Neuronal stem cell (in vitro differentiated cells): ENCODE data around the gene MOBP.

Experiments
- DNase-seq: peaks from one replicate; pipeline ENCODE4 v3.0.0-alpha.2; 2013; ENCODE audit warnings: low spot score
- H2AFZ ChIP-seq: one replicate; pipeline ENCODE4 v1.6.1; 2013; ENCODE audit warnings: mild to moderate bottlenecking, low read length, inconsistent platforms
- H2AK5ac ChIP-seq: 2 replicates; pipeline ENCODE4 v1.6.1; 2013; ENCODE audit warnings: low read depth, mild to moderate bottlenecking, inconsistent platforms, low read length, moderate library complexity, mixed read lengths
- H2BK120ac ChIP-seq: 2 replicates; pipeline ENCODE4 v1.6.1; 2013; ENCODE audit warnings: low read depth, mild to moderate bottlenecking, inconsistent platforms, low read length, moderate library complexity, mixed read lengths
- H2BK12ac ChIP-seq: one replicate; pipeline ENCODE4 v1.6.1; 2013; ENCODE audit warnings: low read length, inconsistent platforms
- H2BK15ac ChIP-seq: 2 replicates; pipeline ENCODE4 v1.6.1; 2013; ENCODE audit warnings: mild to moderate bottlenecking, low read length, inconsistent platforms, mixed read lengths
- H2BK5ac ChIP-seq: one replicate; pipeline ENCODE4 v1.6.1; 2013; ENCODE audit warnings: inconsistent platforms, mild to moderate bottlenecking, low read length, moderate library complexity
- H3K14ac ChIP-seq: one replicate; pipeline ENCODE4 v1.6.1; 2013; ENCODE audit warnings: low read length, inconsistent platforms
- H3K18ac ChIP-seq: 2 replicates; pipeline ENCODE4 v1.6.1; 2013; ENCODE audit warnings: low read length, inconsistent platforms
- H3K23ac ChIP-seq: 2 replicates; pipeline ENCODE4 v1.6.1; 2013; ENCODE audit warnings: low read depth, mild to moderate bottlenecking, mixed read lengths, low read length, inconsistent platforms; ENCODE audit not compliant: poor library complexity
- H3K27ac ChIP-seq: replicated peaks from 3 replicates; pipeline ENCODE4 v1.5.1; 2013; ENCODE audit warnings: low read length, inconsistent platforms
- H3K27me3 ChIP-seq, 3 experiments: 2 replicates each; pipeline ENCODE4 v1.6.1; 2013; ENCODE audit warnings: low read length in 3 of 3, mild to moderate bottlenecking in 2 of 3, inconsistent platforms in 1 of 3, low read depth in 1 of 3, mixed read lengths in 1 of 3, moderate library complexity in 1 of 3; ENCODE audit not compliant: control insufficient read depth in 3 of 3, insufficient read depth in 3 of 3
- H3K36me3 ChIP-seq, 2 donors: replicated peaks in 1 of 2; 2 replicates each; pipeline ENCODE4 v1.6.1; 2013; ENCODE audit warnings: low read length in 2 of 2; ENCODE audit not compliant: control insufficient read depth in 2 of 2, insufficient read depth in 2 of 2
- H3K4ac ChIP-seq: 2 replicates; pipeline ENCODE4 v1.6.1; 2013; ENCODE audit warnings: inconsistent platforms, mild to moderate bottlenecking, low read length, moderate library complexity
- H3K4me1 ChIP-seq, 2 donors: 1 replicate in 1 of 2; 2 replicates in 1 of 2; pipeline ENCODE4 v1.6.1; 2013; ENCODE audit warnings: low read length in 2 of 2, low read depth in 1 of 2; ENCODE audit not compliant: control insufficient read depth in 2 of 2, insufficient read depth in 1 of 2
- H3K4me2 ChIP-seq: one replicate; pipeline ENCODE4 v1.6.1; 2013; ENCODE audit warnings: mild to moderate bottlenecking, low read length, inconsistent platforms; ENCODE audit not compliant: insufficient read depth, poor library complexity, severe bottlenecking
- H3K4me3 ChIP-seq, 2 donors: 2 replicates each; pipeline ENCODE4 v1.5.1; 2013; ENCODE audit warnings: low read length in 2 of 2, mild to moderate bottlenecking in 2 of 2, inconsistent platforms in 1 of 2, moderate library complexity in 1 of 2
- H3K79me1 ChIP-seq: one replicate; pipeline ENCODE4 v1.6.1; 2013; ENCODE audit warnings: low read depth, mild to moderate bottlenecking, inconsistent platforms, low read length, moderate library complexity
- H3K9ac ChIP-seq: one replicate; pipeline ENCODE4 v1.6.1; 2013; ENCODE audit warnings: mild to moderate bottlenecking, low read depth, low read length, inconsistent platforms; ENCODE audit not compliant: poor library complexity
- H3K9me3 ChIP-seq, 2 donors: replicated peaks in 1 of 2; 2 replicates each; pipeline versions ENCODE3 to v1.6.1; 2013; ENCODE audit warnings: low read length in 2 of 2, mild to moderate bottlenecking in 2 of 2, inconsistent platforms in 1 of 2, low read depth in 1 of 2, mixed read lengths in 1 of 2, moderate library complexity in 1 of 2; ENCODE audit not compliant: control insufficient read depth in 2 of 2, insufficient read depth in 1 of 2
- H4K8ac ChIP-seq: one replicate; pipeline ENCODE4 v1.6.1; 2013; ENCODE audit warnings: low read depth, mild to moderate bottlenecking, inconsistent platforms, low read length, moderate library complexity
- H4K91ac ChIP-seq: one replicate; pipeline ENCODE4 v1.6.1; 2013; ENCODE audit warnings: low read length, low read depth, mild to moderate bottlenecking, inconsistent platforms; ENCODE audit not compliant: poor library complexity
- WGBS, 2 donors: extraction: QIAGEN DNeasy Blood & Tissue Kit; methylation state at CpG; one replicate each; pipeline ENCODE4 v1.1.7; 2013; ENCODE audit warnings: missing lambda C conversion rate in 2 of 2, mixed read lengths in 1 of 2; ENCODE audit not compliant: insufficient read length in 2 of 2, insufficient replicate concordance in 1 of 2; ENCODE audit errors: extremely low coverage in 2 of 2; 5-methylcytosine and 5-hydroxymethylcytosine counted together

The MOBP gene

GRCh38 chr3:39463269-39463668 is 4.2 kb upstream of the MOBP start:
- Histone ChIP-seq H2BK120ac (no peak overlapping the region), H3K4ac (no peak overlapping the region), H4K91ac (no peak overlapping the region), H3K4me2 (no peak overlapping the region), H3K79me1 (no peaks in the 10 kb centered on the region), H3K9ac (no peak overlapping the region), H3K36me3 (no peaks in the 10 kb centered on the region), H3K27ac (no peak overlapping the region), H2AK5ac (no peak overlapping the region), H2BK12ac (no peak overlapping the region), H3K18ac (no peak overlapping the region), H2BK5ac (no peak overlapping the region), H3K4me3 (no peak overlapping the region), H2AFZ (no peak overlapping the region), H3K4me1 (peaks cover 0 to 4% of the 10 kb centered on the region in 2 donors), H3K14ac (no peak overlapping the region), H3K27me3 (no peaks in the 10 kb centered on the region), H2BK15ac (no peak overlapping the region), H3K9me3 (peaks cover 0 to 1% of the 10 kb centered on the region in 2 donors), H4K8ac (no peak overlapping the region), H3K23ac (no peak overlapping the region)
- DNase-seq, result no peak
- no CpG with 5 or more reads among the region's 1 CpG for WGBS, 2 donors

GRCh38 chr3:39466988-39467387 is 492 bp upstream of the MOBP start:
- Histone ChIP-seq H4K8ac (no peak overlapping the region), H2AK5ac (no peak overlapping the region), H3K4me2 (no peak overlapping the region), H3K9me3 (peaks cover 0 to 1% of the 10 kb centered on the region in 2 donors), H3K4me3 (peak overlapping the region in 1 of 2 donors; percentile 57), H3K79me1 (no peaks in the 10 kb centered on the region), H3K36me3 (no peaks in the 10 kb centered on the region), H2AFZ (no peak overlapping the region), H3K23ac (no peak overlapping the region), H2BK12ac (no peak overlapping the region), H4K91ac (no peak overlapping the region), H3K27ac (no peak overlapping the region), H2BK5ac (no peak overlapping the region), H3K18ac (no peak overlapping the region), H3K14ac (no peak overlapping the region), H3K9ac (no peak overlapping the region), H2BK15ac (no peak overlapping the region), H3K27me3 (no peaks in the 10 kb centered on the region), H3K4me1 (peaks cover 0 to 1% of the 10 kb centered on the region in 2 donors), H2BK120ac (no peak overlapping the region), H3K4ac (no peak overlapping the region)
- WGBS, 2 donors, result 100% methylated on average over 1 of the region's 3 CpGs; no CpG with 5 or more reads in 1 of the 2 donors
- DNase-seq, result no peak

DNA sequence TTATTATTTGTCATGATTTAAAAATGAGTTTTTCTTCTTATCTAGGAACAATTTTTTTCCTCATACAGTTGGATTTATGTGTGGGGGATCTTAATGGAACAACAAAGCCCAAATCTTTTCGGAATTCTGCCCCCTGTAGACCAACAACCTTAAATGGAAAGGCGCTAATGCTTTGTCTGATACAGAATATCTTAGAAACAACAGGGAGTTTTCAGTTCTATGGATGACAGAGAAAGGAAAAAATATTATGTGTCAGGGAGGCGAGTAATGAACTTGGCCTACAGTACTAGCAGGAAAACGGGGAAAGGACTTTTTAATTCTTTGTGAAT is 592 bp downstream of the MOBP start:
- H3K4me3 ChIP-seq, result no peak overlapping the region
- no peak overlapping the region for H2BK12ac ChIP-seq
- H2BK5ac ChIP-seq, result no peak overlapping the region
- H3K4me2 ChIP-seq, result no peak overlapping the region
- H2BK15ac ChIP-seq, result no peak overlapping the region
- no peak overlapping the region for H3K4ac ChIP-seq
- no peak overlapping the region for H2AFZ ChIP-seq
- H3K9me3 ChIP-seq, result peaks cover 0 to 1% of the 10 kb centered on the region in 2 donors
- H2BK120ac ChIP-seq, result no peak overlapping the region
- H3K4me1 ChIP-seq, result peaks cover 0 to 1% of the 10 kb centered on the region in 2 donors
- no peak overlapping the region for H2AK5ac ChIP-seq
- no peak overlapping the region for H3K18ac ChIP-seq
- H4K91ac ChIP-seq, result no peak overlapping the region
- no peak overlapping the region for H3K14ac ChIP-seq
- no peaks in the 10 kb centered on the region for H3K79me1 ChIP-seq
- H3K27ac ChIP-seq, result no peak overlapping the region
- no CpG with 5 or more reads among the region's 4 CpGs for WGBS, 2 donors
- H4K8ac ChIP-seq, result no peak overlapping the region
- DNase-seq, result no peak
- no peaks in the 10 kb centered on the region for H3K27me3 ChIP-seq
- H3K23ac ChIP-seq, result no peak overlapping the region
- H3K36me3 ChIP-seq, result no peaks in the 10 kb centered on the region
- no peak overlapping the region for H3K9ac ChIP-seq

- no peaks in the 10 kb centered on the region for H3K79me1 ChIP-seq
- H4K8ac ChIP-seq, result no peak overlapping the region
- no peak overlapping the region for H3K9ac ChIP-seq
- H2BK12ac ChIP-seq, result no peak overlapping the region
- DNase-seq, result no peak
- peaks cover 0 to 1% of the 10 kb centered on the region in 2 donors for H3K9me3 ChIP-seq
- no CpG with 5 or more reads among the region's 1 CpG for WGBS, 2 donors
- no peak overlapping the region for H3K23ac ChIP-seq
- no peak overlapping the region for H3K4me3 ChIP-seq
- no peak overlapping the region for H3K18ac ChIP-seq
- H2BK15ac ChIP-seq, result no peak overlapping the region
- no peak overlapping the region for H3K14ac ChIP-seq
- no peaks in the 10 kb centered on the region for H3K27me3 ChIP-seq
- H3K27ac ChIP-seq, result no peak overlapping the region
- H2AK5ac ChIP-seq, result no peak overlapping the region
- no peak overlapping the region for H3K4ac ChIP-seq
- no peak overlapping the region for H4K91ac ChIP-seq
- H3K36me3 ChIP-seq, result no peaks in the 10 kb centered on the region
- H2BK120ac ChIP-seq, result no peak overlapping the region
- no peak overlapping the region for H2BK5ac ChIP-seq
- no peak overlapping the region for H3K4me2 ChIP-seq
- H2AFZ ChIP-seq, result no peak overlapping the region
- peaks cover 0 to 1% of the 10 kb centered on the region in 2 donors for H3K4me1 ChIP-seq
Measured at GRCh38 chr3:39469258-39469657, 1.8 kb downstream of the MOBP start.
